Measurements from ENCODE around the gene PLCB2.

Gene PLCB2

GRCh38 chr15:40340740-40341400 is 33.1 kb upstream of the PLCB2 start, which contains the start of gene CCDC9B:
TSS of gene CCDC9B (minus strand) at chr15:40340939. CDS start at chr15:40340819, 120 bp downstream.
- DNase-seq: no peak

- no peak for DNase-seq
Observed at GRCh38 chr15:40340038-40340739, 32.5 kb upstream of the PLCB2 start.

- no peak for DNase-seq
Observed at GRCh38 chr15:40339621-40339945, 31.8 kb upstream of the PLCB2 start.

- no peak for DNase-seq
Observed at GRCh38 chr15:40338921-40339620, 31.3 kb upstream of the PLCB2 start.

GRCh38 chr15:40338041-40338657 is 30.4 kb upstream of the PLCB2 start:
- DNase-seq: peak; percentile 59

- no peak for DNase-seq
Observed at GRCh38 chr15:40337597-40337996, 29.9 kb upstream of the PLCB2 start.

GRCh38 chr15:40336744-40337122 is 29.0 kb upstream of the PLCB2 start:
- no peak for DNase-seq

- DNase-seq: no peak
Observed at GRCh38 chr15:40335938-40336743, 28.4 kb upstream of the PLCB2 start.

- no peak for DNase-seq
Observed at GRCh38 chr15:40334941-40335795, 27.4 kb upstream of the PLCB2 start.

- DNase-seq: no peak
Observed at GRCh38 chr15:40334541-40334940, 26.8 kb upstream of the PLCB2 start.

GRCh38 chr15:40333922-40334492 is 26.3 kb upstream of the PLCB2 start:
- DNase-seq: no peak

- no peak for DNase-seq
Observed at GRCh38 chr15:40332113-40332781, 24.5 kb upstream of the PLCB2 start.

GRCh38 chr15:40331637-40332036 is 23.9 kb upstream of the PLCB2 start:
- DNase-seq: no peak

GRCh38 chr15:40331026-40331425 is 23.3 kb upstream of the PLCB2 start:
- DNase-seq: no peak

GRCh38 chr15:40330368-40330836 is 22.7 kb upstream of the PLCB2 start:
- DNase-seq: no peak

GRCh38 chr15:40329804-40330203 is 22.1 kb upstream of the PLCB2 start:
- no peak for DNase-seq

- no peak for DNase-seq
Observed at GRCh38 chr15:40328751-40329150, 21.0 kb upstream of the PLCB2 start.

- DNase-seq: no peak
Observed at GRCh38 chr15:40328176-40328575, 20.4 kb upstream of the PLCB2 start.

- DNase-seq: no peak
Observed at GRCh38 chr15:40327457-40327856, 19.7 kb upstream of the PLCB2 start.

- DNase-seq: no peak
Observed at GRCh38 chr15:40325700-40326099, 18.0 kb upstream of the PLCB2 start.

GRCh38 chr15:40325188-40325587 is 17.5 kb upstream of the PLCB2 start:
- DNase-seq: no peak
